Panc1 (cell line): ENCODE measurements around the gene WNT3A. TPM values are rescaled to one million over a fixed set of nuclear protein-coding genes. Genes with fewer than 3 reads are reported as not detected.

Experiments
- ATAC-seq: fragments of 200-7000 bp; cut with Tn5 transposase; 2 replicates; pipeline ENCODE4 v1.9.1; 2020; ENCODE audit warnings: mild to moderate bottlenecking, moderate library complexity
- BruUV-seq: library from RNA; stranded (reverse); fragments of 400-500 nt; replicated peaks from 2 replicates; lab custom pipeline; 2021; lab: Mats Ljungman, UMichigan
- CTCF ChIA-PET: fragments of 300-600 bp; sonication (Branson Sonifier 250); formaldehyde crosslinking; loops from one replicate; lab custom pipeline; 2022; ENCODE audit warnings: antibody characterized with exemption; lab: Charles Lee
- POLR2A ChIA-PET: fragments of 300-600 bp; sonication (Branson Sonifier 250); formaldehyde crosslinking; loops from one replicate; lab custom pipeline; 2022; ENCODE audit warnings: antibody characterized with exemption; lab: Charles Lee
- DNase-seq: peaks from one replicate; pipeline ENCODE4 v3.0.0-alpha.2; 2010; ENCODE audit warnings: low read depth, low spot score
- H3K27ac ChIP-seq: 2 replicates; pipeline ENCODE4 v1.5.1; 2011; ENCODE audit warnings: mild to moderate bottlenecking, low read length, inconsistent platforms
- H3K27me3 ChIP-seq: fragments of 200-500 bp; sonication (Bioruptor generic); 2 replicates; pipeline ENCODE4 v1.6.0; 2014; ENCODE audit warnings: low read length, inconsistent platforms; ENCODE audit not compliant: control insufficient read depth, insufficient read depth
- H3K36me3 ChIP-seq: fragments of 200-500 bp; sonication (Bioruptor generic); 2 replicates; pipeline ENCODE4 v1.5.1; 2014; ENCODE audit warnings: inconsistent platforms, mild to moderate bottlenecking, low read length, moderate library complexity; ENCODE audit not compliant: control insufficient read depth, insufficient read depth
- H3K4me1 ChIP-seq: 2 replicates; pipeline ENCODE4 v1.5.1; 2011; ENCODE audit warnings: inconsistent platforms, mild to moderate bottlenecking, low read length, moderate library complexity; ENCODE audit not compliant: control insufficient read depth, insufficient read depth
- H3K4me3 ChIP-seq, 2 experiments: 2 replicates each; pipeline ENCODE4 v1.5.1; 2011 to 2012; ENCODE audit warnings: low read depth in 2 of 2, low read length in 2 of 2, mild to moderate bottlenecking in 2 of 2, inconsistent platforms in 1 of 2, moderate library complexity in 1 of 2
- H3K9me3 ChIP-seq: fragments of 200-500 bp; sonication (Bioruptor generic); 2 replicates; pipeline ENCODE4 v1.5.1; 2014; ENCODE audit warnings: low read depth, mild to moderate bottlenecking, inconsistent platforms, low read length, moderate library complexity; ENCODE audit not compliant: control insufficient read depth, insufficient read depth
- POLR2AphosphoS5 ChIP-seq: IDR thresholded peaks from 2 replicates; pipeline ENCODE4 v1.6.1; 2012; ENCODE audit warnings: mild to moderate bottlenecking, low read depth, low read length, moderate library complexity
- SIN3A ChIP-seq: IDR thresholded peaks from 2 replicates; pipeline ENCODE4 v1.6.1; 2012; ENCODE audit warnings: low read depth, mild to moderate bottlenecking, low read length, moderate library complexity, borderline replicate concordance; ENCODE audit not compliant: insufficient read depth
- TCF7L2 ChIP-seq: IDR thresholded peaks from 2 replicates; pipeline ENCODE4 v1.6.1; 2011; ENCODE audit warnings: mild to moderate bottlenecking, low read depth, low read length, inconsistent platforms
- in situ Hi-C: cut with HindIII; loops from 2 replicates; pipeline ENCODE4 v1.10.0; 2016; ENCODE audit warnings: low sequenced_read_pairs, low pct_unique_long_range_greater_than_20kb
- intact Hi-C: fragments of 100-400 bp; cut with micrococcal nuclease; formaldehyde crosslinking; loops from one replicate; pipeline ENCODE4 v1.10.0; 2022; ENCODE audit not compliant: unreplicated experiment
- total RNA-seq: library from RNA; stranded (reverse); gene quantifications from one replicate; pipeline ENCODE4 v1.2.1, GENCODE V29; 2021; ENCODE audit not compliant: unreplicated experiment
- TF ChIP-seq, protein P1 (sequence below): fragments of 450-650 bp; IDR thresholded peaks from 2 replicates; pipeline ENCODE4 v1.5.1; 2017; ENCODE audit warnings: mild to moderate bottlenecking
- TF ChIP-seq, protein P2 (sequence below), 2 experiments: IDR thresholded peaks; 2 replicates each; pipeline ENCODE4 v1.6.1; 2011 to 2012; ENCODE audit warnings: low read depth in 2 of 2, control low read depth in 1 of 2, low read length in 1 of 2, mild to moderate bottlenecking in 1 of 2, moderate library complexity in 1 of 2; ENCODE audit not compliant: insufficient read depth in 1 of 2

Gene WNT3A
- total RNA-seq, 1 experiment from 2014 or later = not detected

DNA sequence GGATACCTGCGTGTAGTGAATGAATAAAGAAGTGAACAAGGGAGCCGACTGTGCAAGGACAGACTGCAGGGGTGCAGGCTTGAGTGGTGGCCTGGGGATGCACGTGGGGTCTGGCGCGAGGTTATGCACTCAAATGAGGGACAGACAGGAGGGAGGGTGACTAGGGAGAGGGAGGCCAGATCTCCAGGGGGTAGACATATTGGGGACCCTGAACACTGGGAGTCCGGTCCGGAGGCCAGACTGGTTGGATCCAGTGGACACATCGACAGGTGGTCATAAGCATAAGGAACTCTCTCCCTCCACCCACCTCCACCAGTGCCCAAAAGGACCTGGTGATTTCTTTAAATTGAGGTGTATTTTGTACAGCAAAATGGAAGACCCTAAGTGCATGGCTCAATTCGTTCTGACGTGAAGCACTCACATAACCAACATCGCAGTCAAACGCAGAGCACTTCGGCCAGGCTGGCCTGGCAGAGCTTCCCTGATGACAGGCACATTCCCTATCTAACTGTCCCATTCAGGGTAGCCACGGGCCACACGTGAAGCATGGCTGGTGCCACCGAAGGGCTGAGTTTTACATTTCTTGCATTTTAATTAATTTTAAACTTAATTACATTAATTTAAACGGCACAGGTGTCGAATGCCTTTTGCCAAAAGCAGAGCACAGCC lies 14.0 kb downstream of the WNT3A start:
- CTCF ChIA-PET = no interaction called here
- in situ Hi-C loops (no loop called here), intact Hi-C loops (no loop called here)
- ATAC-seq = no peak
- no peak for DNase-seq
- TF ChIP-seq SIN3A (no peak), TCF7L2 (no peak), POLR2AphosphoS5 (no peak)
- TF ChIP-seq, protein P1, sequence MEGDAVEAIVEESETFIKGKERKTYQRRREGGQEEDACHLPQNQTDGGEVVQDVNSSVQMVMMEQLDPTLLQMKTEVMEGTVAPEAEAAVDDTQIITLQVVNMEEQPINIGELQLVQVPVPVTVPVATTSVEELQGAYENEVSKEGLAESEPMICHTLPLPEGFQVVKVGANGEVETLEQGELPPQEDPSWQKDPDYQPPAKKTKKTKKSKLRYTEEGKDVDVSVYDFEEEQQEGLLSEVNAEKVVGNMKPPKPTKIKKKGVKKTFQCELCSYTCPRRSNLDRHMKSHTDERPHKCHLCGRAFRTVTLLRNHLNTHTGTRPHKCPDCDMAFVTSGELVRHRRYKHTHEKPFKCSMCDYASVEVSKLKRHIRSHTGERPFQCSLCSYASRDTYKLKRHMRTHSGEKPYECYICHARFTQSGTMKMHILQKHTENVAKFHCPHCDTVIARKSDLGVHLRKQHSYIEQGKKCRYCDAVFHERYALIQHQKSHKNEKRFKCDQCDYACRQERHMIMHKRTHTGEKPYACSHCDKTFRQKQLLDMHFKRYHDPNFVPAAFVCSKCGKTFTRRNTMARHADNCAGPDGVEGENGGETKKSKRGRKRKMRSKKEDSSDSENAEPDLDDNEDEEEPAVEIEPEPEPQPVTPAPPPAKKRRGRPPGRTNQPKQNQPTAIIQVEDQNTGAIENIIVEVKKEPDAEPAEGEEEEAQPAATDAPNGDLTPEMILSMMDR = no peak
- TF ChIP-seq, protein P2, sequence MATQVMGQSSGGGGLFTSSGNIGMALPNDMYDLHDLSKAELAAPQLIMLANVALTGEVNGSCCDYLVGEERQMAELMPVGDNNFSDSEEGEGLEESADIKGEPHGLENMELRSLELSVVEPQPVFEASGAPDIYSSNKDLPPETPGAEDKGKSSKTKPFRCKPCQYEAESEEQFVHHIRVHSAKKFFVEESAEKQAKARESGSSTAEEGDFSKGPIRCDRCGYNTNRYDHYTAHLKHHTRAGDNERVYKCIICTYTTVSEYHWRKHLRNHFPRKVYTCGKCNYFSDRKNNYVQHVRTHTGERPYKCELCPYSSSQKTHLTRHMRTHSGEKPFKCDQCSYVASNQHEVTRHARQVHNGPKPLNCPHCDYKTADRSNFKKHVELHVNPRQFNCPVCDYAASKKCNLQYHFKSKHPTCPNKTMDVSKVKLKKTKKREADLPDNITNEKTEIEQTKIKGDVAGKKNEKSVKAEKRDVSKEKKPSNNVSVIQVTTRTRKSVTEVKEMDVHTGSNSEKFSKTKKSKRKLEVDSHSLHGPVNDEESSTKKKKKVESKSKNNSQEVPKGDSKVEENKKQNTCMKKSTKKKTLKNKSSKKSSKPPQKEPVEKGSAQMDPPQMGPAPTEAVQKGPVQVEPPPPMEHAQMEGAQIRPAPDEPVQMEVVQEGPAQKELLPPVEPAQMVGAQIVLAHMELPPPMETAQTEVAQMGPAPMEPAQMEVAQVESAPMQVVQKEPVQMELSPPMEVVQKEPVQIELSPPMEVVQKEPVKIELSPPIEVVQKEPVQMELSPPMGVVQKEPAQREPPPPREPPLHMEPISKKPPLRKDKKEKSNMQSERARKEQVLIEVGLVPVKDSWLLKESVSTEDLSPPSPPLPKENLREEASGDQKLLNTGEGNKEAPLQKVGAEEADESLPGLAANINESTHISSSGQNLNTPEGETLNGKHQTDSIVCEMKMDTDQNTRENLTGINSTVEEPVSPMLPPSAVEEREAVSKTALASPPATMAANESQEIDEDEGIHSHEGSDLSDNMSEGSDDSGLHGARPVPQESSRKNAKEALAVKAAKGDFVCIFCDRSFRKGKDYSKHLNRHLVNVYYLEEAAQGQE (IDR thresholded peaks at IDR 0.05; ENCODE audit: insufficient read depth in 1 of 2, low read depth in 2 of 2, low read length in 1 of 2) = no peak
- no TSS peak for BruUV-seq
- Histone ChIP-seq H3K36me3 (no peaks in the 10 kb centered on the region), H3K4me3 (no peak overlapping the region), H3K27me3 (no peaks in the 10 kb centered on the region; the same call in 1 of the 2 replicates), H3K9me3 (no peaks in the 10 kb centered on the region), H3K27ac (no peak overlapping the region), H3K4me1 (no peaks in the 10 kb centered on the region)
- POLR2A ChIA-PET = no interaction called here

DNA sequence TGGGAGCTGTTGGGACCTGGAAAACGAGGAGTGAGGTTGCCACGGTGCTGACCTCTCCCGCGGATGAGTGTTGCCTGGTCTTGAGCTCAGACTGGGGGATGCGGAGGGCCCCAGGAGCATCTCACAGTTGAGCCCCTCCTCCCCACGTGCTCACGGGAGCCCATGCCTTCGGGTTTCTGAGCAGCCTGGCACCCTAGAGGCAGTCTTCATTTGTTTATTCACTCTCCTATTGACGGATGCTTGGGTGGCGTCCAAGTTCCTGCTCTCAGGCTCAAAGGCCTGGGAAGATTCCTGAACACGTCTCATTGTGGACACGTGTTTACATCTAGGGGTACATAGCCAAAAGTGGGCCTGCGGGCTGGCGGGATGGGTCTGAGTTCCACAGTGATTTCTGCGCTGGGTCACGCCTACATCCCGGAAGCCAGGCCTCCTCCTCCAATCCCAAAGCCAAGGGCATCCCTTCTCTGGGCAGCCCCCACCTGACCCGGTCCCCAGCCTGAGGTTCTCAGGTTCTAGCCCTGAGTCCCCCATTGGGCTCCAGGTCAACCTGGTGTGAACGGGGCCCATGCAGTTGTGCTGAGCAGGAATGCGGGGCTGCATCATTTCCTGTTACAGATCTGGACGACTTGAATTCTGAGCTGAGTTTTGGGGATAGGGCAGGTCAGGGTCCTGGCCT lies 14.7 kb downstream of the WNT3A start:
- BruUV-seq = no TSS peak
- DNase-seq = no peak
- H3K9me3 ChIP-seq = no peaks in the 10 kb centered on the region
- in situ Hi-C loops = no loop called here
- H3K4me3 ChIP-seq = no peak overlapping the region
- ATAC-seq = no peak
- H3K4me1 ChIP-seq = no peaks in the 10 kb centered on the region
- ChIA-PET POLR2A (no interaction called here), CTCF (no interaction called here)
- H3K27me3 ChIP-seq = no peaks in the 10 kb centered on the region; the same call in 1 of the 2 replicates
- no peak for TF ChIP-seq POLR2AphosphoS5
- TF ChIP-seq TCF7L2 = no peak
- TF ChIP-seq SIN3A = no peak
- TF ChIP-seq, protein P2 (IDR thresholded peaks at IDR 0.05; ENCODE audit: insufficient read depth in 1 of 2, low read depth in 2 of 2, low read length in 1 of 2) = no peak
- TF ChIP-seq, protein P1 = no peak
- intact Hi-C loops = no loop called here
- H3K36me3 ChIP-seq = no peaks in the 10 kb centered on the region
- no peak overlapping the region for H3K27ac ChIP-seq
